CD14-positive monocyte (primary cell): ENCODE measurements around the gene SPEF2. TPM values are rescaled to one million over a fixed set of nuclear protein-coding genes. Genes with fewer than 3 reads are reported as not detected.

ENCODE experiments used
- DNase-seq, 3 donors: peaks; one replicate each; pipeline ENCODE4 v3.0.0-alpha.2; 2011 to 2022
- H2AFZ ChIP-seq: 2 replicates; pipeline ENCODE4 v1.6.0; 2012; ENCODE audit warnings: mild to moderate bottlenecking, low read depth, low read length, inconsistent platforms; ENCODE audit not compliant: insufficient read depth, poor library complexity, severe bottlenecking
- H3K27ac ChIP-seq, 2 donors: 1 replicate in 1 of 2; 2 replicates in 1 of 2; pipeline ENCODE4 v1.5.1; 2012 to 2013; ENCODE audit warnings: low read length in 2 of 2, control low read depth in 1 of 2, inconsistent platforms in 1 of 2, low read depth in 1 of 2, mild to moderate bottlenecking in 1 of 2
- H3K27me3 ChIP-seq, 2 donors: one replicate each; pipeline versions ENCODE4 v1.6.0 to v1.6.1; 2011 to 2013; ENCODE audit warnings: low read length in 2 of 2; ENCODE audit not compliant: control insufficient read depth in 2 of 2, insufficient read depth in 2 of 2
- H3K36me3 ChIP-seq, 2 donors: replicated peaks in 1 of 2; 1 replicate in 1 of 2; 2 replicates in 1 of 2; pipeline versions ENCODE4 v1.5.1 to v1.6.1; 2012 to 2013; ENCODE audit warnings: low read length in 2 of 2, control low read depth in 1 of 2, inconsistent platforms in 1 of 2, mild to moderate bottlenecking in 1 of 2; ENCODE audit not compliant: insufficient read depth in 2 of 2, control insufficient read depth in 1 of 2
- H3K4me1 ChIP-seq, 2 donors: 1 replicate in 1 of 2; 2 replicates in 1 of 2; pipeline versions ENCODE4 v1.5.1 to v1.6.1; 2012 to 2013; ENCODE audit warnings: low read length in 2 of 2, control low read depth in 1 of 2, inconsistent platforms in 1 of 2, mild to moderate bottlenecking in 1 of 2, moderate library complexity in 1 of 2; ENCODE audit not compliant: insufficient read depth in 2 of 2, control insufficient read depth in 1 of 2
- H3K4me2 ChIP-seq: replicated peaks from 2 replicates; pipeline ENCODE3; 2012; ENCODE audit warnings: low read length, moderate library complexity, mild to moderate bottlenecking; ENCODE audit not compliant: poor library complexity, severe bottlenecking; ENCODE audit errors: extremely low read depth
- H3K4me3 ChIP-seq, 3 experiments: fragments of 200-600 bp in 1 of 3; sonication (generic) in 1 of 3; replicated peaks in 1 of 3; 1 replicate in 2 of 3; 2 replicates in 1 of 3; pipeline ENCODE4 v1.5.1; 2011 to 2013; ENCODE audit warnings: low read length in 3 of 3, mild to moderate bottlenecking in 3 of 3, control low read depth in 2 of 3, low read depth in 2 of 3, inconsistent platforms in 1 of 3, moderate library complexity in 1 of 3
- H3K79me2 ChIP-seq: 2 replicates; pipeline ENCODE4 v1.6.0; 2012; ENCODE audit warnings: mild to moderate bottlenecking, control low read depth, inconsistent platforms, low read length, moderate library complexity; ENCODE audit not compliant: insufficient read depth
- H3K9ac ChIP-seq: 2 replicates; pipeline ENCODE4 v1.6.0; 2017; ENCODE audit warnings: low read length, mild to moderate bottlenecking; ENCODE audit not compliant: insufficient read depth, poor library complexity, severe bottlenecking
- H3K9me3 ChIP-seq, 2 donors: replicated peaks in 1 of 2; 1 replicate in 1 of 2; 2 replicates in 1 of 2; pipeline versions ENCODE4 v1.5.1 to v1.6.1; 2012 to 2013; ENCODE audit warnings: low read length in 2 of 2, control low read depth in 1 of 2; ENCODE audit not compliant: control insufficient read depth in 1 of 2, insufficient read depth in 1 of 2
- H4K20me1 ChIP-seq: 2 replicates; pipeline ENCODE4 v1.6.0; 2012; ENCODE audit warnings: mild to moderate bottlenecking, low read length, control low read depth, moderate library complexity; ENCODE audit not compliant: insufficient read depth
- H3K27ac Mint-ChIP-seq, 7 donors: one replicate each; pipeline ENCODE4 v1.8.0; 2020; ENCODE audit warnings: mild to moderate bottlenecking in 7 of 7, mixed read lengths in 7 of 7, moderate library complexity in 6 of 7, inconsistent platforms in 2 of 7
- H3K27me3 Mint-ChIP-seq, 3 donors: one replicate each; pipeline ENCODE4 v1.8.0; 2021 to 2022; ENCODE audit warnings: low read depth in 3 of 3, mild to moderate bottlenecking in 3 of 3, mixed read lengths in 3 of 3, moderate library complexity in 3 of 3, inconsistent platforms in 1 of 3
- H3K36me3 Mint-ChIP-seq, 2 donors: one replicate each; pipeline ENCODE4 v1.8.0; 2020; ENCODE audit warnings: mixed read lengths in 2 of 2, inconsistent platforms in 1 of 2, mild to moderate bottlenecking in 1 of 2
- H3K4me1 Mint-ChIP-seq: one replicate; pipeline ENCODE4 v1.8.0; 2020; ENCODE audit warnings: mild to moderate bottlenecking, mixed read lengths
- H3K4me3 Mint-ChIP-seq, 2 donors: one replicate each; pipeline ENCODE4 v1.8.0; 2020; ENCODE audit warnings: mild to moderate bottlenecking in 2 of 2, mixed read lengths in 2 of 2, moderate library complexity in 1 of 2
- H3K9me3 Mint-ChIP-seq, 7 donors: one replicate each; pipeline ENCODE4 v1.8.0; 2020 to 2022; ENCODE audit warnings: mixed read lengths in 7 of 7, mild to moderate bottlenecking in 6 of 7, moderate library complexity in 6 of 7, inconsistent platforms in 2 of 7
- CTCF ChIP-seq: fragments of 200-600 bp; IDR thresholded peaks from one replicate; pipeline ENCODE4 v1.8.0; 2022; ENCODE audit warnings: antibody characterized with exemption, mild to moderate bottlenecking
- WGBS: methylation state at CpG from one replicate; pipeline ENCODE4 v1.1.5; 2013; ENCODE audit warnings: missing lambda C conversion rate; ENCODE audit not compliant: insufficient coverage; 5-methylcytosine and 5-hydroxymethylcytosine counted together
- intact Hi-C, 2 donors: fragments of 100-400 bp; cut with micrococcal nuclease; formaldehyde crosslinking; loops; one replicate each; pipeline versions ENCODE4 v1.15.0 to v1.15.1; 2023
- polyA plus RNA-seq, 3 donors: library from polyadenylated mRNA; depleted of rRNA in 1 of 3; unstranded in 2 of 3; stranded (reverse) in 1 of 3; fragments of 300-500 nt in 2 of 3; fragments of >200 nt in 1 of 3; fragmentation: Illumina TruSeq in 2 of 3; gene quantifications; 1 replicate in 2 of 3; 2 replicates in 1 of 3; pipeline ENCODE4 v1.2.3, GENCODE V29; 2012 to 2021

SPEF2 gene
- polyA plus RNA-seq, 3 donors = 0.46 to 0.96 (median 0.48) TPM

- Histone ChIP-seq H3K27ac (no peak overlapping the region), H3K9ac (no peak overlapping the region), H3K27me3 (no peaks in the 10 kb centered on the region), H3K9me3 (no peaks in the 10 kb centered on the region), H3K4me1 (peaks cover 26 to 28% of the 10 kb centered on the region in 2 donors), H3K79me2 (no peaks in the 10 kb centered on the region), H2AFZ (no peak overlapping the region), H4K20me1 (no peaks in the 10 kb centered on the region), H3K4me2 (no peak overlapping the region), H3K4me3 (no peak overlapping the region), H3K36me3 (peaks cover 0 to 5% of the 10 kb centered on the region in 2 donors)
- intact Hi-C loops = no loop called here
- Mint-ChIP-seq H3K4me3 (no peak overlapping the region), H3K27me3 (no peaks in the 10 kb centered on the region), H3K9me3 (no peaks in the 10 kb centered on the region), H3K4me1 (peaks cover 24% of the 10 kb centered on the region), H3K36me3 (peaks cover 13 to 14% of the 10 kb centered on the region in 2 donors), H3K27ac (no peak overlapping the region)
- DNase-seq = no peak
- TF ChIP-seq CTCF = no peak
- WGBS = no CpG with 5 or more reads among the region's 2 CpGs
These were observed 76.8 kb downstream of the SPEF2 start for GRCh38 chr5:35694481-35694880.

- Histone ChIP-seq H3K4me3 (no peak overlapping the region), H3K36me3 (peaks cover 0 to 21% of the 10 kb centered on the region in 2 donors), H3K27ac (peak overlapping the region; percentile 4 to 62), H3K4me2 (no peak overlapping the region), H3K4me1 (peaks cover 26 to 28% of the 10 kb centered on the region in 2 donors), H3K9me3 (no peaks in the 10 kb centered on the region), H4K20me1 (no peaks in the 10 kb centered on the region), H3K27me3 (no peaks in the 10 kb centered on the region), H2AFZ (peak overlapping the region; percentile 18), H3K9ac (no peak overlapping the region), H3K79me2 (no peaks in the 10 kb centered on the region)
- Mint-ChIP-seq H3K36me3 (peaks cover 17 to 23% of the 10 kb centered on the region in 2 donors), H3K4me3 (peak overlapping the region in 1 of 2 donors; percentile 13), H3K27me3 (no peaks in the 10 kb centered on the region), H3K9me3 (no peaks in the 10 kb centered on the region), H3K4me1 (peaks cover 24% of the 10 kb centered on the region), H3K27ac (peak overlapping the region; percentile 4 to 83 (median 64))
- WGBS = 0% methylated on average over 2 of the region's 4 CpGs
- peak; percentile 14 to 41 (median 19) for DNase-seq
- TF ChIP-seq CTCF = no peak
- intact Hi-C loops = no loop called here
These were observed 80.6 kb downstream of the SPEF2 start for GRCh38 chr5:35698047-35698808.
